Ishikawa (cell line): Measurements from ENCODE around the gene RALGPS2.

Source experiments
- CEBPB ChIP-seq: IDR thresholded peaks from 2 replicates; pipeline ENCODE4 v1.6.1; 2012
- CREB1 ChIP-seq: IDR thresholded peaks from 2 replicates; pipeline ENCODE4 v1.6.1; 2012; ENCODE audit warnings: low read depth
- EGR1 ChIP-seq: IDR thresholded peaks from 2 replicates; pipeline ENCODE4 v1.6.1; 2012
- EP300 ChIP-seq: IDR thresholded peaks from 2 replicates; pipeline ENCODE4 v1.6.1; 2012; ENCODE audit warnings: borderline replicate concordance
- FOXM1 ChIP-seq: IDR thresholded peaks from 2 replicates; pipeline ENCODE4 v1.6.1; 2012; ENCODE audit warnings: low read depth, borderline replicate concordance
- NFIC ChIP-seq: IDR thresholded peaks from 2 replicates; pipeline ENCODE4 v1.6.1; 2012
- RAD21 ChIP-seq: IDR thresholded peaks from 2 replicates; pipeline ENCODE4 v1.6.1; 2012; ENCODE audit warnings: low read depth
- TAF1 ChIP-seq: IDR thresholded peaks from 2 replicates; pipeline ENCODE4 v1.6.1; 2012; ENCODE audit warnings: low read depth, mild to moderate bottlenecking
- TCF12 ChIP-seq: IDR thresholded peaks from 2 replicates; pipeline ENCODE4 v1.6.1; 2012; ENCODE audit warnings: low read depth
- TEAD4 ChIP-seq: IDR thresholded peaks from 2 replicates; pipeline ENCODE4 v1.6.1; 2012
- USF1 ChIP-seq: IDR thresholded peaks from 2 replicates; pipeline ENCODE4 v1.6.1; 2012
- YY1 ChIP-seq: IDR thresholded peaks from 2 replicates; pipeline ENCODE4 v1.6.1; 2012; ENCODE audit warnings: low read depth
- ZBTB7A ChIP-seq: IDR thresholded peaks from 2 replicates; pipeline ENCODE4 v1.6.1; 2012; ENCODE audit warnings: low read depth
- TF ChIP-seq, protein P1 (sequence below): IDR thresholded peaks from 2 replicates; pipeline ENCODE4 v1.6.1; 2012; ENCODE audit warnings: low read depth, mild to moderate bottlenecking
- TF ChIP-seq, protein P2 (sequence below): IDR thresholded peaks from 2 replicates; pipeline ENCODE4 v1.6.1; 2012

RALGPS2 gene

DNA sequence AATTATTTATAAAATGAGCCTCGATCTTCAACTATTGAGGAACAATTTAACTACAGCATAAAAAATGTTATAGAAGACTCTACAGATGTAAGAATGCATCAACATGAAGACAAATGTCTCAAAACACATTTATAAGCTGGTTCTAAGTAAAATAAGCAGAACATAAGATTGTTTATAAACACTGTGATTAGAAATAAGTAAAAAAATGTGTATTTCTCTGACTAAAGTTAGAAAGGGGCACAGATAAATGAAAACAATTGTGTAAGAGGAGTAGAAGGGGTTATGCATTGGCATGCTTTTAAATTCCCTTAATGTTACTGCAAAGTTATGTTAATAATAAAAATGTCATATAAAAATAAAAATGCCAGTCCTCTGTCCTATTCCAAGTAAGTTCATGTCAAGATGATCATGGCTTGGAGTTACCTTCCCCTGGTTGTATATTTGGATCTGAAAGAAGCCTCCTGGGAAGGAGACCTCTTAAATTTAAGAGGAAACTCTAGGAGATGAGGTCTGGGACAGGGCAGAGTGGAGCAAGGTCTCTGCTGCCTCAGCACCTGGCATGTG is 230.4 kb downstream of the RALGPS2 start:
- TF ChIP-seq, protein P1, sequence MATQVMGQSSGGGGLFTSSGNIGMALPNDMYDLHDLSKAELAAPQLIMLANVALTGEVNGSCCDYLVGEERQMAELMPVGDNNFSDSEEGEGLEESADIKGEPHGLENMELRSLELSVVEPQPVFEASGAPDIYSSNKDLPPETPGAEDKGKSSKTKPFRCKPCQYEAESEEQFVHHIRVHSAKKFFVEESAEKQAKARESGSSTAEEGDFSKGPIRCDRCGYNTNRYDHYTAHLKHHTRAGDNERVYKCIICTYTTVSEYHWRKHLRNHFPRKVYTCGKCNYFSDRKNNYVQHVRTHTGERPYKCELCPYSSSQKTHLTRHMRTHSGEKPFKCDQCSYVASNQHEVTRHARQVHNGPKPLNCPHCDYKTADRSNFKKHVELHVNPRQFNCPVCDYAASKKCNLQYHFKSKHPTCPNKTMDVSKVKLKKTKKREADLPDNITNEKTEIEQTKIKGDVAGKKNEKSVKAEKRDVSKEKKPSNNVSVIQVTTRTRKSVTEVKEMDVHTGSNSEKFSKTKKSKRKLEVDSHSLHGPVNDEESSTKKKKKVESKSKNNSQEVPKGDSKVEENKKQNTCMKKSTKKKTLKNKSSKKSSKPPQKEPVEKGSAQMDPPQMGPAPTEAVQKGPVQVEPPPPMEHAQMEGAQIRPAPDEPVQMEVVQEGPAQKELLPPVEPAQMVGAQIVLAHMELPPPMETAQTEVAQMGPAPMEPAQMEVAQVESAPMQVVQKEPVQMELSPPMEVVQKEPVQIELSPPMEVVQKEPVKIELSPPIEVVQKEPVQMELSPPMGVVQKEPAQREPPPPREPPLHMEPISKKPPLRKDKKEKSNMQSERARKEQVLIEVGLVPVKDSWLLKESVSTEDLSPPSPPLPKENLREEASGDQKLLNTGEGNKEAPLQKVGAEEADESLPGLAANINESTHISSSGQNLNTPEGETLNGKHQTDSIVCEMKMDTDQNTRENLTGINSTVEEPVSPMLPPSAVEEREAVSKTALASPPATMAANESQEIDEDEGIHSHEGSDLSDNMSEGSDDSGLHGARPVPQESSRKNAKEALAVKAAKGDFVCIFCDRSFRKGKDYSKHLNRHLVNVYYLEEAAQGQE, result no peak
- TF ChIP-seq TAF1 (no peak), EGR1 (no peak), CREB1 (no peak), CEBPB (no peak), EP300 (no peak), RAD21 (no peak), FOXM1 (no peak), ZBTB7A (no peak), USF1 (no peak), TEAD4 (no peak)
- TF ChIP-seq, protein P2, sequence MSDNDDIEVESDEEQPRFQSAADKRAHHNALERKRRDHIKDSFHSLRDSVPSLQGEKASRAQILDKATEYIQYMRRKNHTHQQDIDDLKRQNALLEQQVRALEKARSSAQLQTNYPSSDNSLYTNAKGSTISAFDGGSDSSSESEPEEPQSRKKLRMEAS, result no peak

- TF ChIP-seq FOXM1, result no peak
- TF ChIP-seq ZBTB7A, result no peak
- TF ChIP-seq, protein P1, result no peak
- TF ChIP-seq RAD21, result no peak
- TF ChIP-seq EP300, result no peak
- TF ChIP-seq CEBPB, result no peak
These were observed 233.4 kb downstream of the RALGPS2 start for GRCh38 chr1:178958491-178958890.

- TF ChIP-seq FOXM1, result no peak
- no peak for TF ChIP-seq EGR1
- no peak for TF ChIP-seq RAD21
- no peak for TF ChIP-seq YY1
- no peak for TF ChIP-seq ZBTB7A
- TF ChIP-seq CREB1, result no peak
- TF ChIP-seq TAF1, result no peak
- TF ChIP-seq TEAD4, result no peak
- TF ChIP-seq, protein P1, result no peak
- no peak for TF ChIP-seq CEBPB
- TF ChIP-seq USF1, result no peak
- TF ChIP-seq, protein P2, result no peak
- TF ChIP-seq NFIC, result no peak
- TF ChIP-seq EP300, result no peak
- TF ChIP-seq TCF12, result no peak
These were observed 234.8 kb downstream of the RALGPS2 start for GRCh38 chr1:178959543-178960460.
